Kidney (tissue), 14 donors: Measurements from ENCODE around the gene WSCD1. TPM values are rescaled to one million over a fixed set of nuclear protein-coding genes. Genes with fewer than 3 reads are reported as not detected.

ENCODE experiments used
- DNase-seq, 5 donors: peaks; one replicate each; pipeline ENCODE4 v3.0.0-alpha.2; 2013 to 2020
- FAIRE-seq: peaks from 2 replicates; lab custom pipeline; 2012; peaks lifted over from hg19 to GRCh38; lab: Jason Lieb, UNC
- H3K27ac ChIP-seq, 2 donors: one replicate each; pipeline ENCODE4 v1.7.0; 2013; ENCODE audit warnings: low read depth in 2 of 2, low read length in 2 of 2, inconsistent platforms in 1 of 2
- H3K27me3 ChIP-seq: one replicate; pipeline ENCODE4 v1.7.1; 2013; ENCODE audit warnings: low read length, inconsistent platforms; ENCODE audit not compliant: control insufficient read depth, insufficient read depth
- H3K36me3 ChIP-seq, 3 donors: one replicate each; pipeline versions ENCODE4 v1.7.0 to v1.7.1; 2013; ENCODE audit warnings: low read length in 3 of 3, control low read depth in 1 of 3, inconsistent platforms in 1 of 3; ENCODE audit not compliant: insufficient read depth in 3 of 3, control insufficient read depth in 2 of 3
- H3K4me1 ChIP-seq, 3 donors: one replicate each; pipeline versions ENCODE4 v1.7.0 to v1.7.1; 2013; ENCODE audit warnings: low read length in 3 of 3, inconsistent platforms in 1 of 3, low read depth in 1 of 3; ENCODE audit not compliant: control insufficient read depth in 2 of 3, insufficient read depth in 2 of 3
- H3K4me3 ChIP-seq, 3 donors: one replicate each; pipeline versions ENCODE4 v1.7.0 to v1.8.1; 2013; ENCODE audit warnings: low read length in 3 of 3, control low read depth in 1 of 3, inconsistent platforms in 1 of 3
- H3K9ac ChIP-seq, 3 donors: one replicate each; pipeline versions ENCODE4 v1.7.0 to v1.7.1; 2013; ENCODE audit warnings: low read length in 3 of 3, control low read depth in 1 of 3, inconsistent platforms in 1 of 3
- H3K9me3 ChIP-seq, 3 donors: one replicate each; pipeline versions ENCODE4 v1.7.0 to v1.7.1; 2013; ENCODE audit warnings: low read length in 3 of 3, control low read depth in 1 of 3, inconsistent platforms in 1 of 3; ENCODE audit not compliant: control insufficient read depth in 2 of 3, insufficient read depth in 1 of 3
- CTCF ChIP-seq: IDR thresholded peaks from 3 replicates; pipeline ENCODE4 v1.5.1; 2012; ENCODE audit warnings: mild to moderate bottlenecking, moderate library complexity, borderline replicate concordance; ENCODE audit not compliant: insufficient read depth; ENCODE audit errors: extremely low read depth
- intact Hi-C: fragments of 100-400 bp; cut with DNase I; formaldehyde crosslinking; loops from one replicate; pipeline ENCODE4 v1.11.1; 2022
- polyA plus RNA-seq: library from polyadenylated mRNA; stranded (reverse); fragments of 350-450 nt; fragmentation: Illumina TruSeq; extraction: RNeasy Lipid Tissue Mini Kit (QIAGEN cat#74804); gene quantifications from one replicate; pipeline ENCODE4 v1.2.3, GENCODE V29; 2014; ENCODE audit warnings: low read depth, low replicate concordance; ENCODE audit not compliant: insufficient read depth
- total RNA-seq: library from RNA; stranded (reverse); fragmentation: NEBNext Ultra II Directional; extraction: Animal tissue kit (Norgen Biotek cat#: 25700); gene quantifications from one replicate; pipeline ENCODE4 v1.2.1, GENCODE V29; 2021
- donor health status: control.
- donor health status: control.
- donor health status: control.
- donor health status: control.
- donor health status: control.
- donor health status: DM: yes; HTN: yes; CAD: no.
- donor health status: Normal renal cell carcinoma (clear cell type).

WSCD1 gene
- total and polyA plus RNA-seq, 2 donors from 2014 or later = 5.4 to 14.5 TPM

- intact Hi-C loops = no loop called here
- no peak for TF ChIP-seq CTCF
- Histone ChIP-seq H3K27me3 (no peaks in the 10 kb centered on the region), H3K9ac (no peak overlapping the region), H3K36me3 (no peaks in the 10 kb centered on the region), H3K4me3 (no peak overlapping the region), H3K9me3 (no peaks in the 10 kb centered on the region), H3K27ac (no peak overlapping the region), H3K4me1 (no peaks in the 10 kb centered on the region)
- DNase-seq (no peak), FAIRE-seq (no peak)
Observed at GRCh38 chr17:6138761-6139446, 68.7 kb downstream of the WSCD1 start.

GRCh38 chr17:6139447-6139832 is 69.3 kb downstream of the WSCD1 start:
- H3K4me1 ChIP-seq = no peaks in the 10 kb centered on the region
- intact Hi-C loops = no loop called here
- no peak for DNase-seq
- H3K9ac ChIP-seq = no peak overlapping the region
- no peaks in the 10 kb centered on the region for H3K36me3 ChIP-seq
- no peaks in the 10 kb centered on the region for H3K9me3 ChIP-seq
- no peak for FAIRE-seq
- no peak for TF ChIP-seq CTCF
- no peak overlapping the region for H3K4me3 ChIP-seq
- no peak overlapping the region for H3K27ac ChIP-seq
- H3K27me3 ChIP-seq = no peaks in the 10 kb centered on the region

GRCh38 chr17:6140188-6140587 is 70.0 kb downstream of the WSCD1 start:
- TF ChIP-seq CTCF = no peak
- peak; percentile 99 for FAIRE-seq
- no peak overlapping the region for H3K27ac ChIP-seq

More at GRCh38 chr17:6140188-6140587, 70.0 kb downstream of the WSCD1 start:
- Histone ChIP-seq H3K36me3 (no peaks in the 10 kb centered on the region), H3K9me3 (no peaks in the 10 kb centered on the region), H3K4me3 (no peak overlapping the region), H3K9ac (no peak overlapping the region), H3K27me3 (no peaks in the 10 kb centered on the region), H3K4me1 (no peaks in the 10 kb centered on the region)
- no peak for DNase-seq
- intact Hi-C loops = loop anchor here (10.0 kb wide), 1 partner anchor 65 kb away; the partner anchor contains the start of gene WSCD1
